ENCODE measurements around the gene LIPT2.

GRCh38 chr11:74442636-74443035 is 50.9 kb downstream of the LIPT2 start:
- TF ChIP-seq EZH2 (IDR thresholded peaks at IDR 0.05; ENCODE audit: low read depth) (no peak), CTCF (conservative IDR thresholded peaks at IDR 0.05) (no peak)
